Melanocyte of skin (primary cell): ENCODE measurements around the gene CTNNA3. TPM values are rescaled to one million over a fixed set of nuclear protein-coding genes. Genes with fewer than 3 reads are reported as not detected.

ENCODE experiments used
- small RNA-seq, 2 donors: library from RNA; depleted of rRNA; stranded (forward); fragments of <200 nt; gene quantifications; one replicate each; pipeline ENCODE3, GENCODE V24; 2012
- total RNA-seq, 2 donors: library from RNA; depleted of rRNA; stranded (reverse); fragments of >200 nt; gene quantifications; 2 replicates each; pipeline ENCODE4 v1.2.3, GENCODE V29; 2012

The CTNNA3 gene
- total RNA-seq = not detected

DNA sequence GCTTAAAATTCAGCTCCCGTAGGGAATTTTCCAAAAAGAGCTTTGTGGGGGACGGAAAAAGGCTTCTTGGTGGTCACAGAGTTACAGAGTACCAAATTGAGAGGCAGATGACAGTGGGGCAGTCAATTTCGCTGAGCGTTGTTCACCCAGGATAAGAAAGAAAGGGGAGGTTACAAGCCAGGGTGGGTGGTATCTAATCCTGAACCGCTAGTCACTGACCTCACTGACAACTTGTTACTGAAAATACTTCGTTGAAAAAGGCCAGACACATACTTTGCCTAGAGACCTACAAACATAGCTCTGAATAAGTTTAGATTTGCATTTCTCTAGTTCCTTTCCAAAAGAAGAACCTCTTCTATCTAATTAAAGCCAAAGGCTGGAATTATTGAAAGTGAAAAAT, at the start of gene CTNNA3:
CTNNA3 (minus strand) TSS at position 167 of the 400 bp plus-strand sequence.

DNA sequence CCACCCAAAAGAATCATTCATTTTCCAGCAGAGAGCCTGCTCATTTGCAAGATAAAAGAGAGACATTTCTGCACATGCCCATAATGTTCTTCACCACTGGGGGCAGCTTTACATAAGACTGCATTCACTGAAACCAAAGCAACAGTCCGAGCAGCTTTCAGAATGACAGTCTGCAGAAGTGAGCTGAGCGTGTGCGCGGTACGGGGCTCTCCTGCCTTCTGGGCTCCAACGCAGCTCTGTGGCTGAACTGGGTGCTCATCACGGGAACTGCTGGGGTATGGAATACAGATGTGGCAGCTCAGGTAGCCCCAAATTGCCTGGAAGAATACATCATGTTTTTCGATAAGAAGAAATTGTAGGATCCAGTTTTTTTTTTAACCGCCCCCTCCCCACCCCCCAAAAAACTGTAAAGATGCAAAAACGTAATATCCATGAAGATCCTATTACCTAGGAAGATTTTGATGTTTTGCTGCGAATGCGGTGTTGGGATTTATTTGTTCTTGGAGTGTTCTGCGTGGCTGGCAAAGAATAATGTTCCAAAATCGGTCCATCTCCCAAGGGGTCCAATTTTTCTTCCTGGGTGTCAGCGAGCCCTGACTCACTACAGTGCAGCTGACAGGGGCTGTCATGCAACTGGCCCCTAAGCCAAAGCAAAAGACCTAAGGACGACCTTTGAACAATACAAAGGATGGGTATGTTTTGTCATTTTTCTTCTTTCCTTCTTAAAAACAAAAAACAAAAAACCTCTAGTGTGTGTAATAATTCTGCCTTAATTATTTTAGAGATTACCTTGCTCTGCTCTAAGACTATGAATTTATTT, 769.9 kb downstream of the CTNNA3 start, which contains the start of gene LRRTM3:
LRRTM3 (plus strand) TSS at position 141 of the 820 bp plus-strand sequence.

Small RNA genes lying within 50 kb of the gene (small RNA-seq; reads per million reads assigned to genes)
- gene AL607023.1 (0 reads per million in 2 donors), gene MIR7151 (0.06 to 1.5 reads per million in 2 donors)

Other genes starting within 250 kb of the CTNNA3 start
- gene DNAJC12, start 142.0 kb upstream of the CTNNA3 start, total RNA-seq = 1 to 10 TPM in 1 of 2 donors, under 1 TPM in 1; 0.69 to 2.3 TPM
- 1 to 10 TPM; 6.9 to 9.7 TPM for gene SIRT1, start 188.5 kb upstream of the CTNNA3 start, total RNA-seq